OCI-LY1 (cell line): ENCODE measurements around the gene TLX3.

Experiments used
- CTCF ChIP-seq: fragments of 200-600 bp; sonication (generic), shearing (Covaris generic); IDR thresholded peaks from 2 replicates; pipeline ENCODE4 v1.5.1; 2017; ENCODE audit warnings: mild to moderate bottlenecking, antibody characterized with exemption, low read length, moderate library complexity, mixed read lengths
- EZH2 ChIP-seq: fragments of 200-600 bp; sonication (generic), shearing (Covaris generic); IDR thresholded peaks from 2 replicates; pipeline ENCODE4 v1.8.0; 2017; ENCODE audit warnings: borderline replicate concordance, mixed run types, mild to moderate bottlenecking, antibody characterized with exemption, low read length, moderate library complexity, mixed read lengths

GRCh38 chr5:171312129-171312974 lies 3.3 kb downstream of the TLX3 start:
- TF ChIP-seq CTCF: no peak
- TF ChIP-seq EZH2: no peak
